ENCODE measurements around the gene RAB40C. TPM values are rescaled to one million over a fixed set of nuclear protein-coding genes. Genes with fewer than 3 reads are reported as not detected.

Gene RAB40C
- total and polyA plus RNA-seq, 9 of the 15 experiments (the other 6 are each of a cell fraction or from before 2014, with no cell fraction given), result 0.17 to 23.4 (median 8.7) TPM

DNA sequence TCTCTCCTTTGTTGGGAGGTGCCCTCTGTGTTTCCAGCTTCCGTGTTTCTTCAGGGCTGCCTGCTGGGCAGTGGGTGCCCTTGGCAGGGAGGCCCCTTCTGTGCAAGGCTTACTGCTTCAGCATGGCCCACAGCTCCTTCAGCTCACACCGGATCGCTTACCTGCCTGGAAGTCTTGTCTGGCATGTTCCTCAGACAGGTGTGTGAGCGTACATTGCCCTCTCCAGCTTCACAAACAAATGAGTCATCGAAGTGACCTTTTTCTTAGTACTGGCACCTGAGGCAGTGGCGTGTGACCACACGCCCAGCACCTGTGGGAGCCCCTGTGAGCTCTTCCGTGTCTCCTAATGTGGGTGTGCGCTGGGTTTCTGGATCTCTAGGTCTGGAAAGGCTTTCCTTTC is 3.5 kb downstream of the RAB40C start:
- WGBS (ENCODE audit: insufficient coverage, low coverage, missing lambda C conversion rate), result 74% methylated on average over 7 of the region's 9 CpGs
- Histone ChIP-seq H3K4me1 (replicated peaks in 1 of 2; ENCODE audit: control insufficient read depth in 2 of 2, insufficient read depth in 2 of 2, low read length in 2 of 2) (peaks cover 9 to 52% of the 10 kb centered on the region in 2 experiments; a peak in 4 of 5 replicates), H3K36me3 (ENCODE audit: control insufficient read depth, insufficient read depth, low read length) (peaks cover 30% of the 10 kb centered on the region; the same call in 2 of the 3 replicates), H3K9me1 (ENCODE audit: control insufficient read depth, insufficient read depth, low read length) (peaks cover 7% of the 10 kb centered on the region), H3K4me3 (no peak overlapping the region), H3K79me2 (ENCODE audit: control insufficient read depth, insufficient read depth, low read length) (peaks cover 72% of the 10 kb centered on the region), H3K9ac (ENCODE audit: insufficient read depth in 1 of 2, low read depth in 2 of 2, low read length in 2 of 2) (peak overlapping the region in 1 of 2 experiments; percentile 82; a peak in 2 of 4 replicates), H3K9me3 (replicated peaks; ENCODE audit: control insufficient read depth, insufficient read depth, low read depth, low read length) (no peaks in the 10 kb centered on the region), H3K4me2 (ENCODE audit: insufficient read depth, low read length) (no peak overlapping the region), H2AFZ (ENCODE audit: low read depth, low read length) (no peak overlapping the region), H3K27ac (ENCODE audit: extremely low read depth, low read depth, low read length) (no peak overlapping the region), H3K27me3 (ENCODE audit: control insufficient read depth in 2 of 2, insufficient read depth in 2 of 2, low read length in 2 of 2) (no peaks in the 10 kb centered on the region), H4K20me1 (replicated peaks; ENCODE audit: control insufficient read depth, insufficient read depth, low read length) (peaks cover 16% of the 10 kb centered on the region)
- no peak for DNase-seq (ENCODE audit: extremely low read depth in 1 of 4, low spot score in 3 of 4)
- no peak for FAIRE-seq
- intact Hi-C loops (cut with micrococcal nuclease) (no loop called here), in situ Hi-C loops (cut with MboI) (no loop called here)
- TF ChIP-seq WHSC1 (IDR thresholded peaks at IDR 0.05; ENCODE audit: low read length), result no peak
- TF ChIP-seq, protein P1, sequence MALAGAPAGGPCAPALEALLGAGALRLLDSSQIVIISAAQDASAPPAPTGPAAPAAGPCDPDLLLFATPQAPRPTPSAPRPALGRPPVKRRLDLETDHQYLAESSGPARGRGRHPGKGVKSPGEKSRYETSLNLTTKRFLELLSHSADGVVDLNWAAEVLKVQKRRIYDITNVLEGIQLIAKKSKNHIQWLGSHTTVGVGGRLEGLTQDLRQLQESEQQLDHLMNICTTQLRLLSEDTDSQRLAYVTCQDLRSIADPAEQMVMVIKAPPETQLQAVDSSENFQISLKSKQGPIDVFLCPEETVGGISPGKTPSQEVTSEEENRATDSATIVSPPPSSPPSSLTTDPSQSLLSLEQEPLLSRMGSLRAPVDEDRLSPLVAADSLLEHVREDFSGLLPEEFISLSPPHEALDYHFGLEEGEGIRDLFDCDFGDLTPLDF (CRISPR knock-in tag; IDR thresholded peaks at IDR 0.05), result no peak
- no peak for TF ChIP-seq TEAD4 (IDR thresholded peaks at IDR 0.05; ENCODE audit: low read length)
- no peak for TF ChIP-seq TEAD4 (CRISPR knock-in tag; IDR thresholded peaks at IDR 0.05; ENCODE audit: borderline replicate concordance)
- TF ChIP-seq FOXK1 (CRISPR knock-in tag; IDR thresholded peaks at IDR 0.05; ENCODE audit: borderline replicate concordance), result no peak
- TF ChIP-seq ZNF75A (CRISPR knock-in tag; IDR thresholded peaks at IDR 0.05), result no peak
- TF ChIP-seq NCOA4 (IDR thresholded peaks at IDR 0.05; ENCODE audit: partially characterized antibody), result no peak
- TF ChIP-seq LEF1 (IDR thresholded peaks at IDR 0.05), result no peak
- no peak for TF ChIP-seq ZNF584 (CRISPR knock-in tag; IDR thresholded peaks at IDR 0.05; ENCODE audit: low read depth)
- TF ChIP-seq SRSF7 (optimal IDR thresholded peaks at IDR 0.05; ENCODE audit: low read depth, low read length), result no peak
- no peak for TF ChIP-seq TGIF2 (CRISPR knock-in tag; IDR thresholded peaks at IDR 0.05)
- TF ChIP-seq, protein P2, sequence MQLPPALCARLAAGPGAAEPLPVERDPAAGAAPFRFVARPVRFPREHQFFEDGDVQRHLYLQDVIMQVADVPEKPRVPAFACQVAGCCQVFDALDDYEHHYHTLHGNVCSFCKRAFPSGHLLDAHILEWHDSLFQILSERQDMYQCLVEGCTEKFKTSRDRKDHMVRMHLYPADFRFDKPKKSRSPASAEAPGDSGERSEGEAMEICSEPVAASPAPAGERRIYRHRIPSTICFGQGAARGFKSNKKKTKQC (CRISPR knock-in tag; IDR thresholded peaks at IDR 0.05), result no peak
- TF ChIP-seq RFX1 (IDR thresholded peaks at IDR 0.05), result no peak
- no peak for TF ChIP-seq BCOR (IDR thresholded peaks at IDR 0.05)
- TF ChIP-seq EP400 (IDR thresholded peaks at IDR 0.05), result no peak
- TF ChIP-seq, protein P3, sequence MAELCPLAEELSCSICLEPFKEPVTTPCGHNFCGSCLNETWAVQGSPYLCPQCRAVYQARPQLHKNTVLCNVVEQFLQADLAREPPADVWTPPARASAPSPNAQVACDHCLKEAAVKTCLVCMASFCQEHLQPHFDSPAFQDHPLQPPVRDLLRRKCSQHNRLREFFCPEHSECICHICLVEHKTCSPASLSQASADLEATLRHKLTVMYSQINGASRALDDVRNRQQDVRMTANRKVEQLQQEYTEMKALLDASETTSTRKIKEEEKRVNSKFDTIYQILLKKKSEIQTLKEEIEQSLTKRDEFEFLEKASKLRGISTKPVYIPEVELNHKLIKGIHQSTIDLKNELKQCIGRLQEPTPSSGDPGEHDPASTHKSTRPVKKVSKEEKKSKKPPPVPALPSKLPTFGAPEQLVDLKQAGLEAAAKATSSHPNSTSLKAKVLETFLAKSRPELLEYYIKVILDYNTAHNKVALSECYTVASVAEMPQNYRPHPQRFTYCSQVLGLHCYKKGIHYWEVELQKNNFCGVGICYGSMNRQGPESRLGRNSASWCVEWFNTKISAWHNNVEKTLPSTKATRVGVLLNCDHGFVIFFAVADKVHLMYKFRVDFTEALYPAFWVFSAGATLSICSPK (IDR thresholded peaks at IDR 0.05; ENCODE audit: borderline replicate concordance), result no peak
- TF ChIP-seq CBFB (CRISPR knock-in tag; IDR thresholded peaks at IDR 0.05), result no peak
- no peak for TF ChIP-seq GABPB1 (CRISPR knock-in tag; IDR thresholded peaks at IDR 0.05)
- BruUV-seq (replicated peaks), result no TSS peak
- no peak for ATAC-seq
- ChIA-PET CTCF (ENCODE audit: low intra/inter-chr PET ratio) (no interaction called here), POLR2A (interaction anchor here (0.6 to 1.6 kb wide), 5 partner anchors 9 to 43 kb away, joined by 3 to 6 read pairs (median 4); partner anchors contain the start of gene METTL26)
